Osteocyte (in vitro differentiated cells): ENCODE results near the gene QRICH2. TPM values are rescaled to one million over a fixed set of nuclear protein-coding genes. Genes with fewer than 3 reads are reported as not detected.
"Not testable (repeated sequence)": the region's sequence is repeated elsewhere in the genome, so short reads cannot be mapped to it uniquely, and the experiment has no call there.

Source experiments
- DNase-seq: peaks from one replicate; pipeline ENCODE4 v3.0.0; 2021; ENCODE audit warnings: mixed read lengths; ENCODE audit not compliant: unreplicated experiment; ENCODE audit errors: extremely low spot score
- H3K27ac Mint-ChIP-seq: one replicate; pipeline ENCODE4 v1.8.0; 2021; ENCODE audit warnings: mild to moderate bottlenecking, mixed read lengths; ENCODE audit not compliant: unreplicated experiment
- H3K27me3 Mint-ChIP-seq: one replicate; pipeline ENCODE4 v1.8.0; 2021; ENCODE audit warnings: mixed read lengths; ENCODE audit not compliant: unreplicated experiment
- H3K36me3 Mint-ChIP-seq: one replicate; pipeline ENCODE4 v1.8.0; 2021; ENCODE audit warnings: mixed read lengths; ENCODE audit not compliant: unreplicated experiment
- H3K4me1 Mint-ChIP-seq: one replicate; pipeline ENCODE4 v1.8.0; 2021; ENCODE audit warnings: mixed read lengths; ENCODE audit not compliant: unreplicated experiment
- H3K4me3 Mint-ChIP-seq: one replicate; pipeline ENCODE4 v1.8.0; 2021; ENCODE audit warnings: mild to moderate bottlenecking, moderate library complexity, mixed read lengths; ENCODE audit not compliant: unreplicated experiment
- H3K9me3 Mint-ChIP-seq: one replicate; pipeline ENCODE4 v1.8.0; 2021; ENCODE audit warnings: mixed read lengths; ENCODE audit not compliant: unreplicated experiment
- CTCF ChIP-seq: fragments of 200-600 bp; sonication (generic); IDR thresholded peaks from 2 replicates; pipeline ENCODE4 v1.5.0; 2021; ENCODE audit warnings: antibody characterized with exemption, mild to moderate bottlenecking, moderate library complexity
- total RNA-seq: library from RNA; stranded (reverse); gene quantifications from 2 replicates; pipeline ENCODE4 v1.2.1, GENCODE V29; 2021

Gene QRICH2
- total RNA-seq, 1 donor from 2014 or later = 6.3 TPM

DNA sequence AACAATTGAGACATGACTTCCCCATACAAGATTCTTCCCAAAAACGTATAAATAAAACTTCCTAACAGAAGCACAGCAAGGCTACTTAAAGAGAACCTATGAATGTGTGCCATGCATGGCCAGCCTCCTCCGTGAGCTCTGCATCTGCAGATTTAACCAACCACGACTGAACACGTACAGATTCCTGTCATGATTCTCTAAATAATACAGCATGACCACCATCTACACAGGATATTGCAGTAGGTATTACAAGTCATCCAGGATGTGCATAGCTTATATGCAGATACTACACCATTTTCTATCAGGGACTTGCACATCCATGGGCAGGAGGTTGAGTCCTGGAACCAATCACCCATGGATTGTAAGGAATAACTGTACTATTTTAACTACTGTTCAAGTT lies 1.4 kb upstream of the QRICH2 start:
- no peak overlapping the region for H3K27ac Mint-ChIP-seq
- H3K36me3 Mint-ChIP-seq = peaks cover 28% of the 10 kb centered on the region
- H3K27me3 Mint-ChIP-seq = no peaks in the 10 kb centered on the region
- no peak overlapping the region for H3K4me3 Mint-ChIP-seq
- DNase-seq = no peak
- H3K9me3 Mint-ChIP-seq = no peaks in the 10 kb centered on the region
- peaks cover 1% of the 10 kb centered on the region for H3K4me1 Mint-ChIP-seq
- TF ChIP-seq CTCF = no peak

DNA sequence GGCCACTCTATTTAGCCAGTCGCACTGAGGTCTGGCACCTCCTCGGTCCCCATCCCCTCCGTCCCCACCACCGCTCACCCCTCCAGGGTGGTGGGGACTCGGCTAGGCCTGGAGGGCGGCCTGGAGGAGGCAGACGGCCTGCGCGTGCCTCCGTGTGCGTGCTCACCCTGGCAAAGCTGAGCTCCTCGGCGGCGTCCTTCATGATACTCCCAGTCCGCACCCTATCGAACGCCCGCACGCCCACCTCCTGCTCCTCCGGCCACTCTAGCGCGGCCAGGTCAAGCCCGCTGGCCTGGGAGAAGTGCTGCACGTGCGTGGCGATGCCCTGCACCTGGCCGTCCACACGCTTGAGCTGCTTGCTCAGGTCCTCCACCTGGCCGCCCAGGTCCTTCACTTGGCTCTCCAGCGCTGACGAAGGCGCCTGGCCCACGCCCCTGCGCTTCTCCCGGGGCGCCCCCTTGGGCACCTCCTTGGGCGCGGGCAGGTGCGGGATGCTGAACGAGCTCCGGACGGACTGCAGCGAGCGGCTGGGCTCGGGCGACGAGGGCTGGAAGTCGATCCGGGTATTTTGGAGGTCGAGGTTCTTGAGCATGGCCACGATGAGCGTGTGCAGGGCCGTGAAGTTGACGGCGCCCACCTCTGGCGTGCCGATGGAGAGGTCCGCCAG lies 644 bp downstream of the QRICH2 start:
- Mint-ChIP-seq H3K9me3 (no peaks in the 10 kb centered on the region), H3K27ac (no peak overlapping the region), H3K4me1 (peaks cover 3% of the 10 kb centered on the region), H3K36me3 (peaks cover 20% of the 10 kb centered on the region), H3K4me3 (no peak overlapping the region), H3K27me3 (no peaks in the 10 kb centered on the region)
- no peak for TF ChIP-seq CTCF
- DNase-seq = no peak

- H3K4me1 Mint-ChIP-seq, H3K27ac Mint-ChIP-seq, DNase-seq, H3K27me3 Mint-ChIP-seq, H3K9me3 Mint-ChIP-seq, H3K36me3 Mint-ChIP-seq, H3K4me3 Mint-ChIP-seq: not testable (repeated sequence)
These were observed 3.0 kb downstream of the QRICH2 start for GRCh38 chr17:76305135-76305454.

- Mint-ChIP-seq H3K9me3 (no peaks in the 10 kb centered on the region), H3K27ac (no peak overlapping the region), H3K4me1 (peaks cover 3% of the 10 kb centered on the region), H3K36me3 (peaks cover 9% of the 10 kb centered on the region), H3K27me3 (no peaks in the 10 kb centered on the region), H3K4me3 (no peak overlapping the region)
- TF ChIP-seq CTCF = no peak
- no peak for DNase-seq
These were observed 3.6 kb downstream of the QRICH2 start for GRCh38 chr17:76304226-76305134.

GRCh38 chr17:76297436-76297835 lies 10.6 kb downstream of the QRICH2 start:
- Mint-ChIP-seq H3K27me3 (no peaks in the 10 kb centered on the region), H3K4me1 (peaks cover 3% of the 10 kb centered on the region), H3K4me3 (no peak overlapping the region), H3K27ac (no peak overlapping the region), H3K36me3 (peaks cover 5% of the 10 kb centered on the region), H3K9me3 (no peaks in the 10 kb centered on the region)
- DNase-seq = no peak
- no peak for TF ChIP-seq CTCF
